ENCODE results near the gene BTBD9. TPM values are rescaled to one million over a fixed set of nuclear protein-coding genes. Genes with fewer than 3 reads are reported as not detected.
A peak's percentile ranks its signal among the peaks of the same experiment; 100 is the strongest.

The BTBD9 gene
- total and polyA plus RNA-seq, 2 of the 13 experiments (the other 11 are each of a cell fraction or from before 2014, with no cell fraction given), result 1.2 to 3.0 TPM

GRCh38 chr6:38531134-38531533 is 108.6 kb downstream of the BTBD9 start:
- no peak for FAIRE-seq
- intact Hi-C loops (cut with micrococcal nuclease; ENCODE audit: unreplicated experiment), result no loop called here
- Histone ChIP-seq H3K9ac (ENCODE audit: insufficient read depth, low read depth, low read length) (no peak overlapping the region), H3K27ac (ENCODE audit: extremely low read length, insufficient read depth, low read length) (no peak overlapping the region), H3K36me3 (replicated peaks in 1 of 2; ENCODE audit: control insufficient read depth in 1 of 2, insufficient read depth in 2 of 2, low read length in 2 of 2) (no peaks in the 10 kb centered on the region), H3K9me3 (ENCODE audit: low read length) (peaks cover 6% of the 10 kb centered on the region), H3K79me2 (ENCODE audit: insufficient read depth, low read length) (no peaks in the 10 kb centered on the region), H3K4me2 (ENCODE audit: low read depth, low read length) (no peak overlapping the region), H4K20me1 (ENCODE audit: insufficient read depth, low read length) (no peaks in the 10 kb centered on the region), H2AFZ (ENCODE audit: low read length) (no peak overlapping the region), H3K4me1 (ENCODE audit: insufficient read depth, low read length) (no peaks in the 10 kb centered on the region), H3K4me3 (replicated peaks in 1 of 3; ENCODE audit: insufficient read depth in 1 of 3, low read depth in 2 of 3, low read length in 3 of 3) (no peak overlapping the region), H3K27me3 (ENCODE audit: control insufficient read depth in 1 of 2, insufficient read depth in 2 of 2, low read length in 2 of 2) (no peaks in the 10 kb centered on the region)
- no peak for ATAC-seq
- in situ Hi-C loops (cut with HindIII; ENCODE audit: extremely low pct_ligation_motif_present, low pct_unique_long_range_greater_than_20kb), result no loop called here
- no peak for DNase-seq (ENCODE audit: low spot score)
- POLR2A ChIA-PET, result no interaction called here
- CTCF ChIA-PET (ENCODE audit: low intra/inter-chr PET ratio, low total read pairs), result no interaction called here
- 68% methylated on average over 3 of the region's 3 CpGs for WGBS (ENCODE audit: low lambda C conversion rate)
- BruUV-seq (replicated peaks), result no TSS peak
- TF ChIP-seq EP300 (IDR thresholded peaks at IDR 0.05; ENCODE audit: low read depth in 2 of 2, low read length in 2 of 2), result no peak
- TF ChIP-seq EP300 (CRISPR knock-in tag; IDR thresholded peaks at IDR 0.05; ENCODE audit: borderline replicate concordance), result no peak
- no peak for TF ChIP-seq ZIK1 (CRISPR knock-in tag; IDR thresholded peaks at IDR 0.05; ENCODE audit: borderline replicate concordance, low read depth)
- TF ChIP-seq EED (CRISPR knock-in tag; IDR thresholded peaks at IDR 0.05), result no peak
- TF ChIP-seq ZKSCAN8 (CRISPR knock-in tag; IDR thresholded peaks at IDR 0.05; ENCODE audit: borderline replicate concordance), result no peak
- TF ChIP-seq LCORL (IDR thresholded peaks at IDR 0.05), result no peak
- no peak for TF ChIP-seq LCORL (CRISPR knock-in tag; IDR thresholded peaks at IDR 0.05)
- no peak for TF ChIP-seq ZNF296 (CRISPR knock-in tag; conservative IDR thresholded peaks at IDR 0.05)
- TF ChIP-seq SRF (IDR thresholded peaks at IDR 0.05; ENCODE audit: low read depth, low read length), result no peak
- no peak for TF ChIP-seq KLF15 (CRISPR knock-in tag; IDR thresholded peaks at IDR 0.05; ENCODE audit: borderline replicate concordance)
- TF ChIP-seq NFYB (CRISPR knock-in tag; IDR thresholded peaks at IDR 0.05), result no peak
- no peak for TF ChIP-seq ZHX2 (IDR thresholded peaks at IDR 0.05; ENCODE audit: low read depth)
- no peak for TF ChIP-seq ZHX2 (CRISPR knock-in tag; IDR thresholded peaks at IDR 0.05; ENCODE audit: borderline replicate concordance)
- no peak for TF ChIP-seq SATB2 (CRISPR knock-in tag; IDR thresholded peaks at IDR 0.05)
- TF ChIP-seq MAFK (conservative IDR thresholded peaks at IDR 0.05 in 1 of 2, IDR thresholded peaks at IDR 0.05 in 1 of 2; ENCODE audit: low read length in 2 of 2), result peak; percentile 72 to 82
- TF ChIP-seq STAG1 (CRISPR knock-in tag; IDR thresholded peaks at IDR 0.05), result no peak
- TF ChIP-seq PREB (CRISPR knock-in tag; IDR thresholded peaks at IDR 0.05), result no peak
- TF ChIP-seq MAFF (IDR thresholded peaks at IDR 0.05; ENCODE audit: low read depth, low read length), result peak; percentile 71
